22Rv1 (cell line): Measurements from ENCODE around the gene KLHL29.

ENCODE experiments used
- ZFX ChIP-seq: fragments of 450-650 bp; IDR thresholded peaks from 2 replicates; pipeline ENCODE4 v1.6.1; 2017; ENCODE audit warnings: antibody characterized with exemption, borderline replicate concordance
- TF ChIP-seq, protein P1 (sequence below): fragments of 450-650 bp; IDR thresholded peaks from 2 replicates; pipeline ENCODE4 v1.5.1; 2017; ENCODE audit warnings: mild to moderate bottlenecking

DNA sequence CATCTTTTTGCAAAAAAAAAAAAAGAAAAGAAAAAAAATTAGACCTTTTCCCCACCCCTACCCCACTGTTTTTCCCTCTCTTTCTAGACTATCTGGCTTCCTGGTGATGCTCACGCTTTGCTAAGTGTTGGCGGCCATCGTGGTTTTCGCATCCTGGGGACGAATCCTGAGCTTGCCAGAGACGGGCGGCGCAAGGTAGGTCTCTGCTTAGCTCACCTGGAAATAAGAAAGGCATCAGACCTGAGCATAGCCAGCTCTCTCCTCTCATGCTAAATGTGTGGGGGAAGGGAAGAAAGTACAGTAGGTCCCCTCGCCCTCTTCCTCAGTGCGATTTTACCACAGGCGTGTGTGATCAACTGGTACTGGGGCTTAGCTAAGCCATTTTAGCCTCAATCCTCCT lies 90.5 kb downstream of the KLHL29 start:
- TF ChIP-seq, protein P1, sequence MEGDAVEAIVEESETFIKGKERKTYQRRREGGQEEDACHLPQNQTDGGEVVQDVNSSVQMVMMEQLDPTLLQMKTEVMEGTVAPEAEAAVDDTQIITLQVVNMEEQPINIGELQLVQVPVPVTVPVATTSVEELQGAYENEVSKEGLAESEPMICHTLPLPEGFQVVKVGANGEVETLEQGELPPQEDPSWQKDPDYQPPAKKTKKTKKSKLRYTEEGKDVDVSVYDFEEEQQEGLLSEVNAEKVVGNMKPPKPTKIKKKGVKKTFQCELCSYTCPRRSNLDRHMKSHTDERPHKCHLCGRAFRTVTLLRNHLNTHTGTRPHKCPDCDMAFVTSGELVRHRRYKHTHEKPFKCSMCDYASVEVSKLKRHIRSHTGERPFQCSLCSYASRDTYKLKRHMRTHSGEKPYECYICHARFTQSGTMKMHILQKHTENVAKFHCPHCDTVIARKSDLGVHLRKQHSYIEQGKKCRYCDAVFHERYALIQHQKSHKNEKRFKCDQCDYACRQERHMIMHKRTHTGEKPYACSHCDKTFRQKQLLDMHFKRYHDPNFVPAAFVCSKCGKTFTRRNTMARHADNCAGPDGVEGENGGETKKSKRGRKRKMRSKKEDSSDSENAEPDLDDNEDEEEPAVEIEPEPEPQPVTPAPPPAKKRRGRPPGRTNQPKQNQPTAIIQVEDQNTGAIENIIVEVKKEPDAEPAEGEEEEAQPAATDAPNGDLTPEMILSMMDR = no peak
- no peak for TF ChIP-seq ZFX
